Panc1 (cell line): ENCODE results near the gene ANO4. TPM values are rescaled to one million over a fixed set of nuclear protein-coding genes. Genes with fewer than 3 reads are reported as not detected.
A peak's percentile ranks its signal among the peaks of the same experiment; 100 is the strongest.

Experiments
- ATAC-seq: fragments of 200-7000 bp; cut with Tn5 transposase; 2 replicates; pipeline ENCODE4 v1.9.1; 2020; ENCODE audit warnings: mild to moderate bottlenecking, moderate library complexity
- BruUV-seq: library from RNA; stranded (reverse); fragments of 400-500 nt; replicated peaks from 2 replicates; lab custom pipeline; 2021; lab: Mats Ljungman, UMichigan
- CTCF ChIA-PET: fragments of 300-600 bp; sonication (Branson Sonifier 250); formaldehyde crosslinking; loops from one replicate; lab custom pipeline; 2022; ENCODE audit warnings: antibody characterized with exemption; lab: Charles Lee
- POLR2A ChIA-PET: fragments of 300-600 bp; sonication (Branson Sonifier 250); formaldehyde crosslinking; loops from one replicate; lab custom pipeline; 2022; ENCODE audit warnings: antibody characterized with exemption; lab: Charles Lee
- DNase-seq: peaks from one replicate; pipeline ENCODE4 v3.0.0-alpha.2; 2010; ENCODE audit warnings: low read depth, low spot score
- H3K27ac ChIP-seq: 2 replicates; pipeline ENCODE4 v1.5.1; 2011; ENCODE audit warnings: mild to moderate bottlenecking, low read length, inconsistent platforms
- H3K27me3 ChIP-seq: fragments of 200-500 bp; sonication (Bioruptor generic); 2 replicates; pipeline ENCODE4 v1.6.0; 2014; ENCODE audit warnings: low read length, inconsistent platforms; ENCODE audit not compliant: control insufficient read depth, insufficient read depth
- H3K36me3 ChIP-seq: fragments of 200-500 bp; sonication (Bioruptor generic); 2 replicates; pipeline ENCODE4 v1.5.1; 2014; ENCODE audit warnings: inconsistent platforms, mild to moderate bottlenecking, low read length, moderate library complexity; ENCODE audit not compliant: control insufficient read depth, insufficient read depth
- H3K4me1 ChIP-seq: 2 replicates; pipeline ENCODE4 v1.5.1; 2011; ENCODE audit warnings: inconsistent platforms, mild to moderate bottlenecking, low read length, moderate library complexity; ENCODE audit not compliant: control insufficient read depth, insufficient read depth
- H3K4me3 ChIP-seq, 2 experiments: 2 replicates each; pipeline ENCODE4 v1.5.1; 2011 to 2012; ENCODE audit warnings: low read depth in 2 of 2, low read length in 2 of 2, mild to moderate bottlenecking in 2 of 2, inconsistent platforms in 1 of 2, moderate library complexity in 1 of 2
- H3K9me3 ChIP-seq: fragments of 200-500 bp; sonication (Bioruptor generic); 2 replicates; pipeline ENCODE4 v1.5.1; 2014; ENCODE audit warnings: low read depth, mild to moderate bottlenecking, inconsistent platforms, low read length, moderate library complexity; ENCODE audit not compliant: control insufficient read depth, insufficient read depth
- CTCF ChIP-seq: fragments of 450-650 bp; IDR thresholded peaks from 2 replicates; pipeline ENCODE4 v1.5.1; 2017; ENCODE audit warnings: mild to moderate bottlenecking
- POLR2AphosphoS5 ChIP-seq: IDR thresholded peaks from 2 replicates; pipeline ENCODE4 v1.6.1; 2012; ENCODE audit warnings: mild to moderate bottlenecking, low read depth, low read length, moderate library complexity
- REST ChIP-seq, 2 experiments: IDR thresholded peaks; 2 replicates each; pipeline ENCODE4 v1.6.1; 2011 to 2012; ENCODE audit warnings: low read depth in 2 of 2, control low read depth in 1 of 2, low read length in 1 of 2, mild to moderate bottlenecking in 1 of 2, moderate library complexity in 1 of 2; ENCODE audit not compliant: insufficient read depth in 1 of 2
- SIN3A ChIP-seq: IDR thresholded peaks from 2 replicates; pipeline ENCODE4 v1.6.1; 2012; ENCODE audit warnings: low read depth, mild to moderate bottlenecking, low read length, moderate library complexity, borderline replicate concordance; ENCODE audit not compliant: insufficient read depth
- TCF7L2 ChIP-seq: IDR thresholded peaks from 2 replicates; pipeline ENCODE4 v1.6.1; 2011; ENCODE audit warnings: mild to moderate bottlenecking, low read depth, low read length, inconsistent platforms
- in situ Hi-C: cut with HindIII; loops from 2 replicates; pipeline ENCODE4 v1.10.0; 2016; ENCODE audit warnings: low sequenced_read_pairs, low pct_unique_long_range_greater_than_20kb
- intact Hi-C: fragments of 100-400 bp; cut with micrococcal nuclease; formaldehyde crosslinking; loops from one replicate; pipeline ENCODE4 v1.10.0; 2022; ENCODE audit not compliant: unreplicated experiment
- total RNA-seq: library from RNA; stranded (reverse); gene quantifications from one replicate; pipeline ENCODE4 v1.2.1, GENCODE V29; 2021; ENCODE audit not compliant: unreplicated experiment

Gene ANO4
- total RNA-seq, 1 experiment from 2014 or later, result not detected

- Histone ChIP-seq H3K36me3 (no peaks in the 10 kb centered on the region), H3K4me3 (no peak overlapping the region), H3K27me3 (no peaks in the 10 kb centered on the region), H3K4me1 (no peaks in the 10 kb centered on the region), H3K9me3 (no peaks in the 10 kb centered on the region), H3K27ac (no peak overlapping the region)
- POLR2A ChIA-PET, result no interaction called here
- ATAC-seq, result no peak
- no peak for DNase-seq
- BruUV-seq, result no TSS peak
- in situ Hi-C loops (no loop called here), intact Hi-C loops (no loop called here)
- TF ChIP-seq SIN3A (no peak), REST (IDR thresholded peaks at IDR 0.05; ENCODE audit: insufficient read depth in 1 of 2, low read depth in 2 of 2, low read length in 1 of 2) (no peak), CTCF (peak; percentile 8; the same call in 1 of the 2 replicates)
- CTCF ChIA-PET, result no interaction called here
These were observed 313.6 kb downstream of the ANO4 start for GRCh38 chr12:101108130-101108529.

GRCh38 chr12:101110866-101111265 is 316.3 kb downstream of the ANO4 start:
- BruUV-seq, result no TSS peak
- no peak for TF ChIP-seq CTCF
- TF ChIP-seq POLR2AphosphoS5, result no peak
- no peak for TF ChIP-seq REST (IDR thresholded peaks at IDR 0.05; ENCODE audit: insufficient read depth in 1 of 2, low read depth in 2 of 2, low read length in 1 of 2)
- no peak for TF ChIP-seq TCF7L2
- TF ChIP-seq SIN3A, result no peak
- Histone ChIP-seq H3K4me1 (no peaks in the 10 kb centered on the region), H3K27me3 (no peaks in the 10 kb centered on the region), H3K36me3 (no peaks in the 10 kb centered on the region), H3K9me3 (no peaks in the 10 kb centered on the region), H3K27ac (no peak overlapping the region), H3K4me3 (no peak overlapping the region)
- ATAC-seq, result no peak
- no peak for DNase-seq
- in situ Hi-C loops (no loop called here), intact Hi-C loops (no loop called here)
- ChIA-PET POLR2A (no interaction called here), CTCF (no interaction called here)
